ENCODE results near the gene C1orf94. TPM values are rescaled to one million over a fixed set of nuclear protein-coding genes. Genes with fewer than 3 reads are reported as not detected.

The C1orf94 gene
- polyA plus RNA-seq, 1 donor from 2014 or later = not detected

DNA sequence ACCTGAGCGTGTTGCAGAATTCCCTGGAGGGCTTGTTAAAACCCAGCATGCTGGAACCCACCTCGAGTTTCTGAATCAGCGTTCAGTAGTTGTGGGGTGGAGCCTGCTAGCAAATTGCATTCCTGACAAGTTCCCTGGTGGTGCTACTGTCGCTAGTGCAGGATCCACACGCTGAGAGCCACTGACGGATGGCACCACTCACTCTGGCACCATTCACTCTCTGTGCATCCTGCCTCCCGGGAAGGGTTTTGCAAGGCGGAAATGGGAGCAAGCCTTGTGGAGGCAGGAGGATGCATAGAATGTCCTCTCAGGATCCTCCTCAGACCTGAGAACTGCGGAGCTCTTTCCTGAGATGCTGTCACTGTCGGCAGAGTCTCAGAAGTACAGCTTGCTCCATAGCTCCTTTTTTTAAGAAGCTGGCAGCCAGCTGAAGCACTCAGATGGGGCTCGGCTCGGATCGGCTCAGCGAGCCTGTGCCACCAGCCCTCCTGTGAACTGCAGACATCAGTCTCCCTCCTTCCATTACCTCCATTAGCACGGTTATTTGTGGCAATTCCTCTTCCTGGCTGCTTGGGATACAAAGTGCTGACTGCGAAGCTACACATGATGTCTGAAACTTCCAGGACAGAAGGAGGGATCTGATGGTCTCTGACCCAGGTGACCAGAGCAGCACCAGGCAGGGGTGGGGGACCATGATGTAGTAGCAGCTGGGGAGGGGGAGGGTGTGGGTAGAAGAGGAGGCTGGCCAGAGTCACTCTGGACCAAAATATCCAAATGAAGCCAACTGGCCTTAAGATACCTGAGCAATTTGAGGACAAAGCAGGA, 89.6 kb downstream of the C1orf94 start:
- Histone ChIP-seq H3K9ac (ENCODE audit: low read length) (peak overlapping the region; percentile 56), H3K79me2 (replicated peaks; ENCODE audit: insufficient read depth, low read length) (no peaks in the 10 kb centered on the region), H2AFZ (ENCODE audit: low read depth, low read length) (no peak overlapping the region), H3K4me3 (ENCODE audit: low read length) (peak overlapping the region; percentile 44), H3K9me2 (ENCODE audit: insufficient read depth, low read length) (no peaks in the 10 kb centered on the region), H3K36me3 (ENCODE audit: insufficient read depth, low read length) (no peaks in the 10 kb centered on the region), H3K9me3 (ENCODE audit: low read length) (no peaks in the 10 kb centered on the region), H3F3A (ENCODE audit: insufficient read depth, low read length, poor library complexity, severe bottlenecking) (no peaks in the 10 kb centered on the region), H4K20me1 (ENCODE audit: insufficient read depth) (no peaks in the 10 kb centered on the region), H3K4me2 (ENCODE audit: low read length) (peak overlapping the region; percentile 37), H3K27ac (ENCODE audit: low read length) (peak overlapping the region; percentile 91), H3K27me3 (ENCODE audit: insufficient read depth, low read depth, low read length) (no peaks in the 10 kb centered on the region)
- peak; percentile 33 for TF ChIP-seq POLR2AphosphoS5 (IDR thresholded peaks at IDR 0.05)
- TF ChIP-seq CTCF (IDR thresholded peaks at IDR 0.05; ENCODE audit: poor library complexity, severe bottlenecking) = peak; percentile 28
- TF ChIP-seq RAD21 (conservative IDR thresholded peaks at IDR 0.05) = no peak
- peak; percentile 49 for TF ChIP-seq SMC3 (conservative IDR thresholded peaks at IDR 0.05; ENCODE audit: poor library complexity)
- no peak for TF ChIP-seq MXI1 (conservative IDR thresholded peaks at IDR 0.05; ENCODE audit: poor library complexity, severe bottlenecking)
- TF ChIP-seq, protein P1, sequence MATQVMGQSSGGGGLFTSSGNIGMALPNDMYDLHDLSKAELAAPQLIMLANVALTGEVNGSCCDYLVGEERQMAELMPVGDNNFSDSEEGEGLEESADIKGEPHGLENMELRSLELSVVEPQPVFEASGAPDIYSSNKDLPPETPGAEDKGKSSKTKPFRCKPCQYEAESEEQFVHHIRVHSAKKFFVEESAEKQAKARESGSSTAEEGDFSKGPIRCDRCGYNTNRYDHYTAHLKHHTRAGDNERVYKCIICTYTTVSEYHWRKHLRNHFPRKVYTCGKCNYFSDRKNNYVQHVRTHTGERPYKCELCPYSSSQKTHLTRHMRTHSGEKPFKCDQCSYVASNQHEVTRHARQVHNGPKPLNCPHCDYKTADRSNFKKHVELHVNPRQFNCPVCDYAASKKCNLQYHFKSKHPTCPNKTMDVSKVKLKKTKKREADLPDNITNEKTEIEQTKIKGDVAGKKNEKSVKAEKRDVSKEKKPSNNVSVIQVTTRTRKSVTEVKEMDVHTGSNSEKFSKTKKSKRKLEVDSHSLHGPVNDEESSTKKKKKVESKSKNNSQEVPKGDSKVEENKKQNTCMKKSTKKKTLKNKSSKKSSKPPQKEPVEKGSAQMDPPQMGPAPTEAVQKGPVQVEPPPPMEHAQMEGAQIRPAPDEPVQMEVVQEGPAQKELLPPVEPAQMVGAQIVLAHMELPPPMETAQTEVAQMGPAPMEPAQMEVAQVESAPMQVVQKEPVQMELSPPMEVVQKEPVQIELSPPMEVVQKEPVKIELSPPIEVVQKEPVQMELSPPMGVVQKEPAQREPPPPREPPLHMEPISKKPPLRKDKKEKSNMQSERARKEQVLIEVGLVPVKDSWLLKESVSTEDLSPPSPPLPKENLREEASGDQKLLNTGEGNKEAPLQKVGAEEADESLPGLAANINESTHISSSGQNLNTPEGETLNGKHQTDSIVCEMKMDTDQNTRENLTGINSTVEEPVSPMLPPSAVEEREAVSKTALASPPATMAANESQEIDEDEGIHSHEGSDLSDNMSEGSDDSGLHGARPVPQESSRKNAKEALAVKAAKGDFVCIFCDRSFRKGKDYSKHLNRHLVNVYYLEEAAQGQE (IDR thresholded peaks at IDR 0.05; ENCODE audit: borderline replicate concordance) = no peak
- no peak for TF ChIP-seq EZH2 (IDR thresholded peaks at IDR 0.05; ENCODE audit: borderline replicate concordance, insufficient read depth, low read length, poor library complexity, severe bottlenecking)
- TF ChIP-seq TAF1 (IDR thresholded peaks at IDR 0.05; ENCODE audit: low read depth) = no peak
- no peak for TF ChIP-seq EP300 (conservative IDR thresholded peaks at IDR 0.05; ENCODE audit: poor library complexity, severe bottlenecking)

DNA sequence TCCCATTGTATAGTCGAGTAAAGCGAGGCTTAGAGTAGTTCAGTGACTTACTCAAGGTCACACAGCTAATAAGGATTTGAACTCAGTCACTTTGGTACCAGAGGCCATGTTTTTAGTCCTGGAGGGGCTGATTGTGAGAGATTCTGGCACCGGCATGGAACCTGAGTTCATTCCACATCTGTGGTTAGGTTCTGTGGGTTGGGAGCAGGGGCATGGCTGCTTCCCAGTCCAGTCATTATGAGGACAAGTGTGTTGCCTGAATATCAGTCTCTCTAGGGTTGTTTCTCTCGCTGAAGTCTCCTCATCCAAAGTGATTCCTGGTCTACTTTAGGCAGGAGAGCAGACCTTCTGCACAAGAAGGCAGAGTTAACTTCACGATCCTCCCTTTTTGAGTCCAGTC, 90.6 kb downstream of the C1orf94 start:
- no peaks in the 10 kb centered on the region for H3K9me2 ChIP-seq (ENCODE audit: insufficient read depth, low read length)
- peak overlapping the region; percentile 91 for H3K27ac ChIP-seq (ENCODE audit: low read length)
- H3K9me3 ChIP-seq (ENCODE audit: low read length) = no peaks in the 10 kb centered on the region
- no peak for TF ChIP-seq SMC3 (conservative IDR thresholded peaks at IDR 0.05; ENCODE audit: poor library complexity)
- TF ChIP-seq, protein P1 (IDR thresholded peaks at IDR 0.05; ENCODE audit: borderline replicate concordance) = no peak
- TF ChIP-seq EZH2 (IDR thresholded peaks at IDR 0.05; ENCODE audit: borderline replicate concordance, insufficient read depth, low read length, poor library complexity, severe bottlenecking) = no peak
- TF ChIP-seq TAF1 (IDR thresholded peaks at IDR 0.05; ENCODE audit: low read depth) = no peak
- TF ChIP-seq POLR2AphosphoS5 (IDR thresholded peaks at IDR 0.05) = no peak
- no peak for TF ChIP-seq MXI1 (conservative IDR thresholded peaks at IDR 0.05; ENCODE audit: poor library complexity, severe bottlenecking)
- TF ChIP-seq EP300 (conservative IDR thresholded peaks at IDR 0.05; ENCODE audit: poor library complexity, severe bottlenecking) = no peak
- TF ChIP-seq CTCF (IDR thresholded peaks at IDR 0.05; ENCODE audit: poor library complexity, severe bottlenecking) = no peak
- TF ChIP-seq RAD21 (conservative IDR thresholded peaks at IDR 0.05) = no peak
- peak overlapping the region; percentile 44 for H3K4me3 ChIP-seq (ENCODE audit: low read length)
- peak overlapping the region; percentile 37 for H3K4me2 ChIP-seq (ENCODE audit: low read length)
- no peaks in the 10 kb centered on the region for H3F3A ChIP-seq (ENCODE audit: insufficient read depth, low read length, poor library complexity, severe bottlenecking)
- no peak overlapping the region for H2AFZ ChIP-seq (ENCODE audit: low read depth, low read length)
- no peaks in the 10 kb centered on the region for H3K36me3 ChIP-seq (ENCODE audit: insufficient read depth, low read length)
- no peaks in the 10 kb centered on the region for H3K79me2 ChIP-seq (replicated peaks; ENCODE audit: insufficient read depth, low read length)
- peak overlapping the region; percentile 54 for H3K9ac ChIP-seq (ENCODE audit: low read length)
- no peaks in the 10 kb centered on the region for H4K20me1 ChIP-seq (ENCODE audit: insufficient read depth)
- no peaks in the 10 kb centered on the region for H3K27me3 ChIP-seq (ENCODE audit: insufficient read depth, low read depth, low read length)

Data from neural cell (in vitro differentiated cells).